Retina (tissue), 1 donor: ENCODE measurements around the gene TTC32.
"Not testable (repeated sequence)": the region's sequence is repeated elsewhere in the genome, so short reads cannot be mapped to it uniquely, and the experiment has no call there.

ENCODE experiments used
- DNase-seq: peaks from one replicate; pipeline ENCODE4 v3.0.0-alpha.2; 2016

Gene TTC32

DNA sequence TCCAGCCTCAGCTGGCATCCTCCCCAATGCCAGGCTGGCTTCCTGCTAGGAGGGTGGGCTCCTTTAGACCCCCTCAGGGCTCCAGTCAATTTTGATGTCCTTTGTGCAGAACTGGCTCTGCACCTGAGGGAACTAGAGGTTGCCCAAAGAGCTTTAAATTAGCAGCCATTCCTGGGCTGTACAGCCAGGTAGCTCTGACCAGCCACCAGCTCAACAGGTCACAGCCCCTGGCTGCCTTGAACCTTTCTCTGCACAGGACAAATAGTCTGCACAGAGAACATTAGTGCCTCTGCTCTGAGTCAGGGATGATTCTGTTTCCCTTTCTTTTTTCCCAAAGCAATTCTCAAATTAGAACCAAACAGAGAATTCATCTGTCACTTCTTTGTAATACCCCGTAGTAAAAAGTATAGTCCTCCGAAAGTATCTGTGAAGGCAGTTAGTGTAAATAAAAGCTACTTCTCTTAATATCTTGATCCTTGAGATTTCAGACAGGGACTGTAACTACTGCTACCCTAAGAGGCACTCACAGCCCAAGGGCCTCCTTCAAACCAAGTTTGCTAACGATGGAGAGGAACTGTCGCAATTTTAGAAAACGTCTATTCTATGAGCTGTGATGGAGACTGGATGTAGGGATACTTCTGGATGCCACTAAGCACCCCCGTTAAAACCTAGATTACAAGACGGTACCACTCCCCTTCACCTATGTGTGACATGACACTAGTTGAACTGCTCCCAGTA lies 3.0 kb downstream of the TTC32 start:
- no peak for DNase-seq

DNA sequence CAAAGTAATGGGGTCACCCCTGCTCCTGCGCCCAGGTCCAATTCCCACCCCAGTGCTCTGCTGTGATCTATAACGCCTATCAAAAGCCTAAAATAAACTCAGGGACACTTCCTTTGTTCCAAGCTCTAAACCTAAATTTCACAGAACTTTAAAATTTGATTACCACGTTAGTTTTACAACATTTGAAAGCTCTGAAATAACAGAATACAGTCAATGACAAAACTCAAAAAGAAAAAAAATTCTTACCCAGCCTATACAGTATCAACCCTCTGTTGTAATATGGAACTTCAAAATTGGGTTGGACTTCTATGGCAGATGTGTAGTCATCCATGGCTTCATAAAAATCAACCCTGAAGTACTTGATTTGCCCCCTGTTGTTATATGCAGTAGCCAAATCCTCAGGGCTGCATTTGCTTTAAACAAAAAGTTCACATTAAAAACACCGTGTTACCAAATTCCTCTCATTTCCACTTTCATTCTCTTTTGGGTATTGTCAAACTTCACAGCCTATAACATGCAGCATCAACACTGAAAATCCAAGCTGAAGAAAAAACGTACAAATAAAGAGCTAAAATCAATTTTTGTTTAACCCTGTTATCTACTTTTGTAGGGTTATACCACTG lies 4.0 kb downstream of the TTC32 start:
- DNase-seq: no peak

DNA sequence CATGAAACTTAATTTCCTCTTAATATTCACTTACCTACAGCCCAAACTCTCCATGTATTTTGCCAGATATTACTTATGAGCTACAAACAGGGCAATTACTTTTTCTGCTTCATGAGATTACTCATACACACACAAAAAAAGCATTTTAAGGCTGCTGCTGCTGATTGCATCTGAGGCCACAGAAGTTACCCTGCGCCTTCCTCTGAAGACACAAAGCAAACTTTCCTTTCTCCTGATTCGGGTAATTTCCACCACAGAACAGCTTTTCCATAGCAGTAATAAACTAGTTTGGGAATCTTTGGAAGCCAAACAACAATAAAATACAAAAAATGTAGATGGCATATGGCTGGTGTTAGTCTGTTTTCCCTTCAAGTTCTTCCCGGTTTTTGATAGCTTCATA lies 6.2 kb downstream of the TTC32 start:
- DNase-seq: no peak

DNA sequence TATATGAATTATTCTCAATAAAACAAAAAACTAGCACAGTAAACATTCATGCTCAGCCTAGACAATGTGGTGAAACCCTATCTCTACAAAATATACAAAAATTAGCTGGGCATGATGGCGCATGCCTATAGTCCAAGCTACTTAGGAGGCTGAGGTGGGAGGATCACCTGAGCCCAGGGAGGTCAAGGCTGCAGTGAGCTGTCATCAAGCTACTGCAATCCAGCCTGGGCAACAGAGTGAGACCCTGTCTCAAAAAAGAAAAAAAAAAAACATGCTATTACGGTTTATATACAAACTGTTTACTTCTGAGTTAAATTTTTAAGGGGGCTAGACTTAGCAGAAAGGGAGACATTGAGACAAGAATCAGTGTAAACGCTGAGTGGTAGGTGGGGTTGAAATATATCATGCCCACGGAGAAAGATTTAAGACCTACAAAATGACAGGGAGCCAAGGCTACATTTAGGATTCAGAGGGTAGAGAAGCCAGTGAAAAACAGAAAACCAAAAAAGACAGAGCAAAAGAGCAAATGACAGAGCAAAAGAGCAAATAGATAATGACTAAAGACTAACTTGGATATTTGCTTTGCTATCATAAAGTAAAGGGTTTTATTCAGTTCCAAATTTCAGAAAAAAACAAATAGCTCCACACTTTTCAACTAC lies 7.5 kb downstream of the TTC32 start:
- DNase-seq: no peak

DNA sequence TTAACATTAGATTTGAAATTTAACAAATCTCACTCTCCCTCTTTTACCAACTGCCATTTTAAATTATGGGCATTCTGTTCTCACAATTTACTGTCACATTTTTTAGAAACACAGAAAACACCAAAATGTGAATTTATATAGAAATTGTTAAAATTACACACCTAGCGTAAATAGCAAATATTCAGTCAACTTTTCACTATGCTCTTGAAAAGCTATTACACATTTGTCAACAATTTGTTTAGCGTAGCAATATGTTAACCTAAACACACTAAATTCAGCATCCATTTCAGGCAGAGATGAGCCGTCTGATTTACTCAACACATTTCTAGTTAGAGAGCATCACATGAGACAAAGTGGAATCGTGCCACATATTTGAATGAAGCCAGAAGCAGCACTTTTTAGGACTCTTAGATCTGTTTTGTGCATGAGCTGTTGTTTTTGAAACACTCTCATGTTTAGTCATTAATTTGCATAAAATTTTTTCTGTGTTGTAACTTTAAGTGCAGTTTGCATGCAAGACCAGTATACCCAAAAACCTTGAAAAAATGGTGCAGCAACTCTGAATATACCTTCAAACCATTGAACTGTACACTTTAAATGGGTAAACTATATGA lies 8.2 kb downstream of the TTC32 start:
- no peak for DNase-seq

DNA sequence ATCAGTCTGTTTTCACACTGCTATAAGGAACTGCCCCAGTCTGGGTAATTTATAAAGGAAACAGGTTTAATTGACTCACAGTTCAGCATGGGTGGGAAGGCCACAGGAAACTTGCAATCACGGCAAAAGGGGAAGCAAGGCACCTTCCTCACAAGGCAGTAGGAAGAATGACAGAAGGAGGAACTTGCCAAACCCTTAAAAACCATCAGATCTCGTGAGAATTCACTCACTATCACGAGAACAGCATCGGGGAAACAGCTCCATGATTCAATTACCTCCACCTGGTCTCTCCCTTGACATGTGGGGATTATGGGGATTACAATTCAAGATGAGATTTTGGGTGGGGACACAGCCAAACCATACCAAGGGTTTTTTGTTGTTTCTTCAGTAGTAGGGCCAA lies 9.8 kb downstream of the TTC32 start:
- DNase-seq: not testable (repeated sequence)

DNA sequence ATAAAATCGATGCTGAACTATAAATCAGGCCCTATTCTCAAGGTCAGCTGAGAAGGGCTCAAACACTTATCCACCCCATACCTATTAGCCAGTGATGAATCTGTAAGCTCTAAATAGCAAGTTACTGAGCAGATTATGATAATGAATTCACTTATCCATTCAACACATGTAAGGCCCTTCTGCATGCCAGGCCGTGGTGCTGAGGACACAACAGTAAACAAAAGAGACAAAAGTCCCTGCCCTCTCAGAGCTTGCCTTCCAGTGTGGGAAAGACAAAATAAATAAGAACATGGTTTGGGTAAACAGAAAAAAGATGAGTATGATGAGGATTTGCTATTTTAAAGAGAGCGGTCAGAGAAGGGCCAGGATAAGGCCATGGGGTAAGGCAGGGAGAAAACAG lies 11.7 kb downstream of the TTC32 start:
- no peak for DNase-seq

DNA sequence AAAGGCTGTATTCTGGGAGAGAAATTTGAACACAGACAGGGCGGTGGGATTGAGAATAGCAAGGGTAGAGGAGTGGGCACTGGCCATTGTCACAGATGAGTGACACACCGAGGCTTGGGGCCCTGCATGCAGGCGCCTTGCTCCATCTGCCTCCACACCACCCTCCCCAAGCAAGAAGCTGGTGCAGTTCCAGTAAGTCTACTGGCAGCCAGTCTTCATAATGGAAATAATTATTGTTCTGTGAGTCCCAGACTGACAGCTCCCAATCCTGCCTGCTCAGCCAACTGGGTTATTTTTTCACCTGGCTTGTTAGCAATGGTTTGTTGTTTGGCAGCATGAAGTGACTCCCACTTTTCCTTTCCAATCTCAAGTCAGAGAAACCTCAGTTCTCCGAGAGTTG lies 13.0 kb downstream of the TTC32 start:
- no peak for DNase-seq

DNA sequence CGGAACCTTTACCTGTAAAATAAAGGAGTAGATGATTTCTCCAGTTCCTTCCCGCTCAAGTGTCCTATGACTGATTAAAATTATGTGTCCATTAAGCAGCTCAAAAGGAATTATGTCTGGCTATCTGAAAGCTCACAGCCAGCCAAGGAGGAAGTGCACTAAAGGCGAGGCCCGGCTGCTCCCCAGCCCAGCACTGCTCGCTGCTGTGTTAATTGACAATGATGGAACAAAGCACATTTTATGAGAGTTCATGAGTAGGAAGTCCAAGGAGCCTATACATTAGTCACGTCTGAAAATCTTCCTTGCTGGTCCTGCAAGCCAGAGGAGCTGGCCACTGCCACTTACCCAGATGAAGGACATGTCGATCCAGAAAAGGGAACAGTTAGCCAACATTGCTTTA lies 14.3 kb downstream of the TTC32 start:
- DNase-seq: no peak

DNA sequence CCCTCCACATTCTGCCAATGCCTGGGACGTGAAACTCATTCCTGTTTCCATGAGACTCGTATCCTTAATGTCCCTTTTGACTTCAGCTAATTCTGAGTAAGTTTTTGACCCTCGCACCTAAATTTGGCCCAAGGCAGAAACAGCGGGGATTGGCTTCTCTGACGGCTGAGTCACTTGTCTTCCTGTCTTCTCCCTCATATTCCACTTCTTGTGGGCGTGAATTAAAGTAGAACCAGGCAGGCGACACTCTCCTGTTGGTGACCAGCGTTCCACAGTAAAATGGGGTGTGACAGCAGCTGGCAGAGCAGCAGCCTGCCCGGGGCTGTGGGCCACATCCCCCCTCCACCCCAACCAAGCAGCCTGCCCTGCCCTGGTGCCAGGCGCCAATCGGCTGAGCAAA lies 15.5 kb downstream of the TTC32 start:
- no peak for DNase-seq

DNA sequence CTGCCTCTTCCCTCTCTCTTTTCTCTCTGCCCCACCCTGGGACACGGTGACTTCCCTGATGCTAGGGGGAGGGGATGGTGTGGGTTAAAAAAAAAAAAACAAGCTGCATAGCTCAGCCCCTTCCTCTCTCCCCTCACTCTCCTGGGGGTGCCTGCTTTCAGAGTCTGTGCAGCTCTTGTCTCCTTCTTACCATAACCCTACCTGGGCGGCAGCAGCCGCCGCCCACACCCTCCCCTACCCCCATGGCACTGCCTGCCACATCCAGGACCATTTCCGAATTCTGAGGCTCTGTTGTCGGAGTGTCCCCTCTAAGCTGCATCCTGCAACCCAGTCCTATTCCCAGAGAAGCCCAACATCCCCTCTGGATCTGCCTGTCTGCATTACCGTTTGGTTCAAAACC lies 16.0 kb downstream of the TTC32 start:
- no peak for DNase-seq

DNA sequence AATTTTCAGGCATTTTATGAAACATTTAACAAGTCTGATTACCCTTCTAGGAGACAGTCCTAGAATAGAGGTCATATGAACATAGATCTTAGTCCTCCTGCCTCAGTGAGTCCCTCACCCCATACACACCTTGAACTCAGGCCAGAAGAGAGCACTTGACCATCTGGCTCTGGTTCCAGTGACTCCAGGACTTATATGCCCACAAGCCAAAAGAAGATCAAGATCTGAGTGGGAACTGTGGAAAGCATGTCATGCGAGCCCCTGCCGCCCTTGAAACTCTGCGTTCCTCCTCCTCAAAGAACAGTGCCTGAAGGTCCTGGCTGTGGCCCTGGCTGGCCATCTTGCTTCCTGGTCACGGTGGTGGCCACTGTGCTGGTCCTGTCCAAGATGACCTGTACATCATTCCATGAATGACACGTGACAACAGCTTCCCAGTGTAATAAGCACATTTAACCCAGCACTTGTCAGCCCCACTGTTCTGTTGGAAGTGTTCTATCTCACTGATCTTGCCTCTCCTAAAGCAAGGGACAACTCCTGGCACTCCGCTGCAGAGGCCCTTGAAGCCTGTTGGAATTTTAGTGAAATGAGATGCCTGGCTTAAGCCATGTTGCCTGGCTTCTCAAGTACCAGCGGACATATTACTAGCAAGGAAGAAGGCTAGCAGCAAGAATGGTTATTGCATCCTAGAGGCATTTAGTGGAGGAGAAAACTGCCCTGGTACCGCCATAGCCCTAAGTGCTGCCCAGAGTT lies 17.6 kb downstream of the TTC32 start:
- no peak for DNase-seq

DNA sequence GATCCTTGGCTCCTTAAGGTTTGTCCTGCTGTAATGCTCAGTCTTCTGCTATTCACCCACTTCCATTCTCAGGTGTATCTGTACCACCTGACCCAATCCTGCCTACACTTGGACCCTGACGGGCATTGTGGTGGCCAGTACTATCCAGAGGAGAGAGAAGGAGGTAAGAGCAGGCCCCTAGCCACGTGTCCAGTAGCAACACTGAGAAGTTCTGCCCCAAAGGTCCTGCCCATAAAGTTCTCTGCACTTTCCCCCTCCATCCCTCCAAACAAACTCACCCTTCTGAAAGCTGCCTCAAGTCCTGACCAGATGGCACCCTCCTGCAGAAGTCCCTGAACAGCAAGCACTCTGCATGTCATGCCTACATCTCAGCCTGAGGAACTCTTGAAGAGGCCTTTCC lies 18.3 kb downstream of the TTC32 start:
- no peak for DNase-seq

DNA sequence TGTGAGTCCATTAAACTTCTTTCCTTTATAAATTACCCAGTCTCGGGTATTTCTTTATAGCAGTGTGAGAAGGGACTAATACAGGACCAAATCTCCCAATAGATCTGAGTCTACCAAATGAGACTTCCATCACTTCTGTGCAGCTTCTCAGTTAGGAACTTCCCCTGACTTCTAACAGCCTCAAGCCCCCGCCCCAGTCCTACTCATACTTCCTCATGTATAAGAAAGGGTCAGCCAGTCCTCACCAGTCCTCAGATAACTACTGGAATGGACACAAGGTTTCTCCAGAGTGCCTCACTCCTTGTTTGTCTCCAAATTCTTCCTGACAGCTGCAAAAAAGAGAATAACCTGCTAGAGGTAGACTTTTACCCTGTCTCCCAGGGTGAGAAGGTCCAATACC lies 19.5 kb downstream of the TTC32 start:
- DNase-seq: no peak

DNA sequence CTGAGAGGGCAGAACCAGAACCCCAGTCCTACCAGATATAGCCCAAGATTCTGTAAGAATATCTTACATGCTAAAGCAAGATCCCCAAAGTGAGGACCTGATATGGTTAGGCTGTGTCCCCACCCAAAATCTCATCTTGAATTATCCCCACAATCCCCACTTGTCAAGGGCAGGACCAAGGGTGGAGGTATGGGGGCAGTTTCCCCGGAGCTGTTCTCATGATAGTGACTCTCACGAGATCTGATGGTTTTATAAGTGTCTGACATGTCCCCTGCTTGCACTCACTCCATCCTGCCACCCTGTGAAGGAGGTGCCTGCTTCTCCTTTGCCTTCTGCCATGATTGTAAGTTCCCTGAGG lies 19.9 kb downstream of the TTC32 start:
- DNase-seq: no peak

DNA sequence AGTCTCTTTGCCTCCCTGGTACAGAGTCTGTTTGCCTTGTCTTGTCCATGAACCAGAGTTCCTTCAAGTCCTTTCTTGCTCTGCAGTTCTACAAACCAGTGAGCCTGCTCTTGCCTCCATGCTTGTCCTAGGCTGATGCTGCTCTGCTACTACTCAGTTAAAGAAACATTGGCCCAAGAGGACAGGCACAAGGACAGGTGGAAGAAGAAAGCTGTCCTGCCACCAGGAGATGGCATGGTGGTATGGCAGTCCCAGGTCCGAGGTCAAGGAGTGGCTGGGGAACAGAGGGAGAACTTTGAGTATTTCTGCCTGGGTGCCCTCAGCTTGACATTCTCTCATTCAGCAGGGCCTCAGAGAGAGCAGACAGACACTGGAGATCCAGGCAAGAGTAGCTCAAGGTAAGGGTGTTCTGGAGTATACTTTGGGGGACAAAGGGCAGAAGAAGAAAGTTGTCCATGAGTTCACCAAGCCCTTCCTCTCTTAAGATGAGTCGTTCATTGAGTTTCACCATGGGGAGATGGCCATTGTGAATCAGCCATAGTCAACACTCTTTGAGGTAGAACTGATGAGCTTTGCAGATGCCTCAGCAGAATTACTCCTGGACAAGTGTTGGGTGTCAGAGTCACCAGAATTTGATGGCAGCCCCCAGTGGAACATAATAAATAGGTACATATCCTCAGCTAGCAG lies 20.4 kb downstream of the TTC32 start:
- DNase-seq: no peak

DNA sequence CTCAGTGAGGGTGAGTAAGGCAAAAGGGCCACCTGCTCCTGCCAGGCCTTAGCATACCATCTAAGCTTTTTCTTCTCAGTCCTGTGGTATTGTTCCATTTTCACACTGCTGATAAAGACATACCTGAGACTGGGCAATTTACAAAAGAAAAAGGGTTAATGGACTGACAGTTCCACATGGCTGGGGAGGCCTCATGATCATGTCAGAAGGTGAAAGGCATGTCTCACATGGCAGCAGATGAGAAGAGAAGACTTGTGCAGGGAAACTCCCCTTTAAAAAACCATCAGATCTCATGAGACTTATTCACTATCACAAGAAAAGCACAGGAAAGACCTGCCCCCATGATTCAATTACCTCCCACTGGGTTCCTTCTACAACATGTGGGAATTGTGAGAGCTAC lies 21.6 kb downstream of the TTC32 start:
- not testable (repeated sequence) for DNase-seq

DNA sequence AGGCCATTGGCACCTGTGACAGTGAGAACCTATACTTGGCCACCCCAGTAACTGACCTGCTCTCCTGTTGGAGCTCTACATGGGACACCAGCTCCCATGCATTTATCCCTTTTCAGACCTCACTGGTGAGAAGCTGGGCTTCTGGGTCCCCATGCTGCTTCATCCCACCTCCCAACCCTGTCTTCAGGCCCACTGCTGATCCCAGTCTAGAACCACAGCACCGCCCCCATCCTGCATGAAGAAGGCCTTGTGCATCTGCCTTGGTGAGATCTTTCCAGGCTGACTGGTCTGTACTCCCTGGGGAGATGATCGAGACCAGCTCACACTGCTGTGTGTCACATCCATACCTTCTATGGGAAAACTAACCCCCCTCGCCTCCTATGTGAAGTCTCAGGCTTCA lies 22.7 kb downstream of the TTC32 start:
- DNase-seq: no peak

DNA sequence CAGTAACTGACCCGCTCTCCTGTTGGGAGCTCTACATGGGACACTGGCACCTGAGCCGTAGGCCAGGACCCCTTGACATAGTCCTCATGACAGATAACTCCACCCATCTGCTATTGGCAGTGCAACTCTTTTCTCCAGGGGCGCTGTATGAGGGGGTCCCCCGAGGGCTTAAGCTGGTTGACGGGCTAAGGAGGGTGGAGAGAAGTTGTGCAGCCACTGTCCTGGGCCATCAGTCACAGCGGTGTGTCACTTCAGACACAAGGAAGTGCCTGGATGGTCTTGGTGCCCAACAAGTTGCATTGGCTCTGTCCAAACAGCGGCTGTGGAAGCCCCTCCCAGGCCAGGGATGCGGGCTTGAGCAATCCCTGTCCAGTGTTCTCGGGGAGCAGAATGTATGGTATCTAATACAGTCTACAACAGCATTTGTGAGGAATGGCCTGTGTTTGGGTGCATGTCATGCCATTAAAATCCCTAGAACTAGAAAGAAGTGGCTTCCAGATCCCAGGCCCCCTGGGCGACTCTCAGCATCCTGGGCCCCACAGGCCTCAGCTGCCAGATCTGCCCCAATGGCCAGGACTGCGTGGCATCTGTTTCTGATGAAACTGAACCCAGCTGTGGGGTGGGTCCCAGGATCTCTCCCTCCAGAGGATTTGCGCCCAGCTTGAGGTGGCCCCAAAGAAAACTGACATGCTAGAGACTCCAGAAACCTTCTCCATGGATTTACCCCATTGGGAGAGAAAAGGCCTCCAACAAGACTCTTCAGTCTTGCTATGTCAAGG lies 23.3 kb downstream of the TTC32 start:
- no peak for DNase-seq

DNA sequence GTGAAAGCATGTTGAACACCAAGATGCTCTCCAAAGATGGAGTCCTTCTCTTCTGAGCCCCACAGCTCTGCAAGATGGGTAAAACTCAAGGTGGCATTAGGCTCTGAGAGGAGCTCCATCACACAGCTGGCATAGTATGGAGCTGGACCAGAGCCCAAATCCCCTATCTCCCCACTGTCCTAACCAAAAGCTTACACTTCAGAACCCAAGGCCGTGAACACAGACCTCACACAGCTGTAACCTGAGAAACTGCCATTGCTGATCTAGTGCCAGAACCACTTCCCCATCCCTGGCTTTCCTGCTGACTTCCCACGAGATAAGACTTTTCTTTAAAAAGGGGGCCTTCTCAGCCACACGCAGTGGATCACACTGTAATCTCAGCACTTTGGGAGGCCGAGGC lies 25.0 kb downstream of the TTC32 start:
- no peak for DNase-seq

DNA sequence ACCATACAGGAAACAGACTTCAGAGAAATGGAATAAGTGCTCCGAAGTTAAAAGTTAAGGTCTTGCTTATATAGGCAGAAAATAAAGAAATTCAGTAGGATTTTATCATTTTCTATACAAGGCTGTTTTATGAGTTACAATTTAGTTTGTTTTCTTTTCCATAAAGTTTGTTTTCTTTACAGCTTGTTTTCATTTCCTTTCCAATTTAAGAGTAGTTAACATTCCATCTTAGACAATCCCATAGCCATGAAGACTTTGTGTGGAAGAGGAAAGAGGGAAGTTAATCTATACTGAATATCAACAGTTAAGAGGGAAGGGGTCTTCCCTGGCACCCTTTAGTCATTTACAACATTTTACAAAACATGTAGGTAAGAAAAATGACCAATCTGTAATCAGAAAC lies 26.5 kb downstream of the TTC32 start:
- DNase-seq: no peak

DNA sequence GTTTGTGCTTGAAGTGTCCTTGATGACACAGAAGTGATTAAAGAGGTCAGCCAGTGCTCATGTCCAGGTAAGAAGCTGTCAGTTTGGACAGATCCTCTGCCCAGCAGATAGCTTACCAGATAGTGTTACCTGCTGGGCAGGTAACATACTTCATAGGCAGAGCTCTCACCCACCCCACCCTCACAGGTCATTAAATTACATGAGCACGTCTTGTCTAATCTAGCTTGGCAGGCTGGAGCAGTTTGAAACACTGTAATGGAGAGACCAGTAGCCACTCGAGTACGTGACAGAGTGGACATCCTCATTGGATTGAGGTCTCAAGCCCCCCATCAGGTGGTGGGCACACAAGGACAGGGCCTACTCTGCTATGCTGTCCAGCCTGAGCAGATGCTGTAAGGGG lies 27.1 kb downstream of the TTC32 start:
- DNase-seq: no peak
